H1 (cell line): ENCODE data around the gene TBC1D4. TPM values are rescaled to one million over a fixed set of nuclear protein-coding genes. Genes with fewer than 3 reads are reported as not detected.

Experiments
- CTCF ChIA-PET: fragments of 300-600 bp; sonication (Branson Sonifier 250); formaldehyde crosslinking; loops from one replicate; lab custom pipeline; 2021; ENCODE audit not compliant: partially characterized antibody; lab: Charles Lee
- POLR2A ChIA-PET: fragments of 300-600 bp; sonication (Branson Sonifier 250); formaldehyde crosslinking; loops from one replicate; lab custom pipeline; 2021; ENCODE audit warnings: inconsistent platforms; ENCODE audit not compliant: partially characterized antibody; lab: Charles Lee
- DNase-seq, 2 experiments: peaks; one replicate each; pipeline versions ENCODE4 v3.0.0 to v3.0.0-alpha.2; 2010 to 2022; ENCODE audit warnings: low spot score in 2 of 2, low read depth in 1 of 2, mixed read lengths in 1 of 2
- FAIRE-seq: peaks from 2 replicates; lab custom pipeline; 2011; peaks lifted over from hg19 to GRCh38; lab: Jason Lieb, UNC
- H2AFZ ChIP-seq: 2 replicates; pipeline ENCODE4 v1.8.1; 2012; ENCODE audit warnings: low read length, inconsistent platforms
- H2AK5ac ChIP-seq: 2 replicates; pipeline ENCODE4 v1.6.1; 2013; ENCODE audit warnings: low read depth, low read length
- H2BK120ac ChIP-seq: replicated peaks from 2 replicates; pipeline ENCODE3; 2013; ENCODE audit warnings: low read depth, low read length, inconsistent platforms
- H2BK12ac ChIP-seq: 2 replicates; pipeline ENCODE4 v1.6.1; 2013; ENCODE audit warnings: low read depth, low read length
- H2BK15ac ChIP-seq: 2 replicates; pipeline ENCODE4 v1.6.1; 2013; ENCODE audit warnings: low read length
- H2BK20ac ChIP-seq: 2 replicates; pipeline ENCODE4 v1.6.1; 2013; ENCODE audit warnings: low read length
- H2BK5ac ChIP-seq: 2 replicates; pipeline ENCODE4 v1.6.1; 2013; ENCODE audit warnings: low read depth, low read length
- H3K14ac ChIP-seq: 2 replicates; pipeline ENCODE4 v1.6.1; 2013; ENCODE audit warnings: inconsistent platforms; ENCODE audit not compliant: insufficient read length
- H3K18ac ChIP-seq: 2 replicates; pipeline ENCODE4 v1.6.1; 2013; ENCODE audit warnings: low read length; ENCODE audit errors: extremely low read depth
- H3K23ac ChIP-seq: 2 replicates; pipeline ENCODE4 v1.6.1; 2013; ENCODE audit warnings: inconsistent platforms; ENCODE audit not compliant: insufficient read length
- H3K23me2 ChIP-seq: 2 replicates; pipeline ENCODE4 v1.6.1; 2013; ENCODE audit warnings: low read depth, low read length
- H3K27ac ChIP-seq: 2 replicates; pipeline ENCODE4 v1.6.1; 2011; ENCODE audit warnings: low read depth, low read length, inconsistent platforms
- H3K27me3 ChIP-seq, 4 experiments: replicated peaks in 1 of 4; 1 replicate in 1 of 4; 2 replicates in 3 of 4; pipeline versions ENCODE4 v1.6.1 to v1.8.1; 2011 to 2013; ENCODE audit warnings: low read length in 3 of 4, mild to moderate bottlenecking in 3 of 4, inconsistent platforms in 2 of 4, mixed read lengths in 2 of 4, moderate library complexity in 1 of 4; ENCODE audit not compliant: control insufficient read depth in 3 of 4, insufficient read depth in 3 of 4; ENCODE audit errors: extremely low read depth in 1 of 4
- H3K36me3 ChIP-seq, 4 experiments: 2 replicates each; pipeline versions ENCODE4 v1.6.1 to v1.8.1; 2011 to 2013; ENCODE audit warnings: mild to moderate bottlenecking in 4 of 4, low read length in 3 of 4, moderate library complexity in 2 of 4, control low read depth in 1 of 4, inconsistent platforms in 1 of 4; ENCODE audit not compliant: insufficient read depth in 4 of 4, control insufficient read depth in 2 of 4
- H3K4ac ChIP-seq: replicated peaks from 2 replicates; pipeline ENCODE3; 2013; ENCODE audit warnings: low read length, low read depth, mixed read lengths, inconsistent platforms; ENCODE audit not compliant: insufficient read length
- H3K4me1 ChIP-seq, 4 experiments: replicated peaks in 1 of 4; 1 replicate in 1 of 4; 2 replicates in 3 of 4; pipeline versions ENCODE4 v1.6.1 to v1.8.1; 2011 to 2013; ENCODE audit warnings: low read length in 3 of 4, inconsistent platforms in 2 of 4, mixed read lengths in 1 of 4; ENCODE audit not compliant: insufficient read depth in 4 of 4, control insufficient read depth in 3 of 4
- H3K4me2 ChIP-seq, 2 experiments: 2 replicates each; pipeline versions ENCODE4 v1.6.1 to v1.8.1; 2011 to 2013; ENCODE audit warnings: low read depth in 2 of 2, low read length in 2 of 2, control low read depth in 1 of 2, inconsistent platforms in 1 of 2, mild to moderate bottlenecking in 1 of 2; ENCODE audit not compliant: insufficient read depth in 1 of 2
- H3K4me3 ChIP-seq, 4 experiments: fragments of 200-600, 300-600 bp in 1 of 4; sonication (generic), shearing (Covaris generic), sonication (Bioruptor Twin) in 1 of 4; 2 replicates each; pipeline versions ENCODE4 v1.5.1 to v1.8.1; 2011 to 2016; ENCODE audit warnings: low read length in 4 of 4, low read depth in 3 of 4, control low read depth in 2 of 4, inconsistent platforms in 2 of 4, mild to moderate bottlenecking in 2 of 4, mixed read lengths in 1 of 4, moderate library complexity in 1 of 4; ENCODE audit not compliant: insufficient read depth in 2 of 4; ENCODE audit errors: extremely low read depth in 1 of 4
- H3K56ac ChIP-seq: replicated peaks from 2 replicates; pipeline ENCODE3; 2013; ENCODE audit warnings: low read depth, mild to moderate bottlenecking, mixed read lengths, low read length, inconsistent platforms; ENCODE audit not compliant: insufficient read length
- H3K79me1 ChIP-seq: 2 replicates; pipeline ENCODE4 v1.6.1; 2013; ENCODE audit warnings: low read depth, low read length, control low read depth
- H3K79me2 ChIP-seq, 2 experiments: 2 replicates each; pipeline versions ENCODE4 v1.6.1 to v1.8.1; 2012 to 2013; ENCODE audit warnings: low read length in 2 of 2, mild to moderate bottlenecking in 2 of 2, inconsistent platforms in 1 of 2; ENCODE audit not compliant: insufficient read depth in 2 of 2, control insufficient read depth in 1 of 2
- H3K9ac ChIP-seq, 4 experiments: replicated peaks in 1 of 4; 1 replicate in 1 of 4; 2 replicates in 3 of 4; pipeline versions ENCODE4 v1.6.1 to v1.8.1; 2011 to 2013; ENCODE audit warnings: low read depth in 3 of 4, low read length in 3 of 4, control low read depth in 2 of 4, mild to moderate bottlenecking in 2 of 4, moderate library complexity in 2 of 4, inconsistent platforms in 1 of 4; ENCODE audit errors: extremely low read depth in 1 of 4
- H3K9me3 ChIP-seq, 2 experiments: 2 replicates each; pipeline versions ENCODE4 v1.6.1 to v1.8.1; 2012 to 2013; ENCODE audit warnings: mild to moderate bottlenecking in 2 of 2, moderate library complexity in 2 of 2, control low read depth in 1 of 2, inconsistent platforms in 1 of 2, low read depth in 1 of 2, low read length in 1 of 2, mixed read lengths in 1 of 2; ENCODE audit not compliant: insufficient read depth in 2 of 2
- H4K20me1 ChIP-seq, 2 experiments: replicated peaks in 1 of 2; 2 replicates each; pipeline versions ENCODE3 to v1.8.1; 2011 to 2013; ENCODE audit warnings: inconsistent platforms in 2 of 2, low read length in 2 of 2, mild to moderate bottlenecking in 1 of 2; ENCODE audit not compliant: insufficient read depth in 2 of 2, control insufficient read depth in 1 of 2
- H4K5ac ChIP-seq: 2 replicates; pipeline ENCODE4 v1.6.1; 2013; ENCODE audit warnings: low read length, low read depth, mixed read lengths, inconsistent platforms; ENCODE audit not compliant: insufficient read length
- H4K8ac ChIP-seq: 2 replicates; pipeline ENCODE4 v1.8.0; 2013; ENCODE audit warnings: mild to moderate bottlenecking, moderate library complexity, low read length, inconsistent platforms; ENCODE audit not compliant: insufficient read depth; ENCODE audit errors: extremely low read depth
- H4K91ac ChIP-seq: replicated peaks from 2 replicates; pipeline ENCODE3; 2013; ENCODE audit warnings: low read length, mixed read lengths, inconsistent platforms; ENCODE audit not compliant: insufficient read length
- CBX5 ChIP-seq: fragments of 300-800, 300-1000 bp; sonication (generic); IDR thresholded peaks from 2 replicates; pipeline ENCODE4 v1.7.1; 2016; ENCODE audit warnings: antibody characterized with exemption, low read length, low read depth
- CBX8 ChIP-seq: fragments of 300-800, 300-1000 bp; sonication (generic); IDR thresholded peaks from 2 replicates; pipeline ENCODE4 v1.7.1; 2016; ENCODE audit warnings: low read depth, low read length, borderline replicate concordance
- EGR1 ChIP-seq: IDR thresholded peaks from 2 replicates; pipeline ENCODE4 v1.6.1; 2011; ENCODE audit warnings: low read depth, low read length, borderline replicate concordance
- EZH2 ChIP-seq: fragments of 200-600 bp; sonication (generic); IDR thresholded peaks from 2 replicates; pipeline ENCODE4 v1.7.1; 2012; ENCODE audit warnings: low read depth, mild to moderate bottlenecking, moderate library complexity, low read length, inconsistent platforms; ENCODE audit not compliant: severe bottlenecking
- GABPA ChIP-seq: IDR thresholded peaks from 2 replicates; pipeline ENCODE4 v1.6.1; 2011; ENCODE audit warnings: mild to moderate bottlenecking, low read length, moderate library complexity, borderline replicate concordance; ENCODE audit not compliant: insufficient read depth
- JUN ChIP-seq: IDR thresholded peaks from 2 replicates; pipeline ENCODE4 v1.6.1; 2011; ENCODE audit warnings: low read depth, mild to moderate bottlenecking, improper control_type of control experiment, low read length
- KDM4A ChIP-seq: IDR thresholded peaks from one replicate; pipeline ENCODE4 v1.7.1; 2012; ENCODE audit warnings: low read depth, mild to moderate bottlenecking, moderate library complexity, low read length, inconsistent platforms; ENCODE audit not compliant: severe bottlenecking
- NANOG ChIP-seq: IDR thresholded peaks from 2 replicates; pipeline ENCODE4 v1.6.1; 2011; ENCODE audit warnings: low read length, low read depth, mild to moderate bottlenecking, inconsistent platforms; ENCODE audit not compliant: insufficient read depth, poor library complexity, severe bottlenecking
- PHF8 ChIP-seq: fragments of 200-600 bp; sonication (generic); conservative IDR thresholded peaks from 2 replicates; pipeline ENCODE4 v1.7.1; 2012; ENCODE audit warnings: low read depth, mild to moderate bottlenecking, inconsistent platforms, low read length, moderate library complexity
- RFX5 ChIP-seq: IDR thresholded peaks from 2 replicates; pipeline ENCODE4 v1.6.1; 2011; ENCODE audit warnings: low read depth, low read length, improper control_type of control experiment, borderline replicate concordance
- SIN3A ChIP-seq, 2 experiments: IDR thresholded peaks in 1 of 2; conservative IDR thresholded peaks in 1 of 2; 2 replicates each; pipeline ENCODE4 v1.6.1; 2011 to 2012; ENCODE audit warnings: low read length in 2 of 2, improper control_type of control experiment in 1 of 2, low read depth in 1 of 2, mild to moderate bottlenecking in 1 of 2
- SUZ12 ChIP-seq: fragments of 200-600 bp; sonication (generic); IDR thresholded peaks from 2 replicates; pipeline ENCODE4 v1.6.1; 2012; ENCODE audit warnings: mild to moderate bottlenecking, inconsistent platforms, low read length, moderate library complexity, mixed read lengths
- YY1 ChIP-seq: IDR thresholded peaks from 2 replicates; pipeline ENCODE4 v1.6.1; 2011; ENCODE audit warnings: low read depth, mild to moderate bottlenecking, low read length
- WGBS, 2 experiments: shearing (Covaris generic) in 1 of 2; methylation state at CpG; one replicate each; pipeline versions ENCODE4 v1.1.6 to v1.1.7; 2013 to 2015; ENCODE audit warnings: low lambda C conversion rate in 2 of 2, mixed read lengths in 2 of 2, inconsistent platforms in 1 of 2, low coverage in 1 of 2, missing lambda C conversion rate in 1 of 2; ENCODE audit not compliant: insufficient replicate concordance in 2 of 2, insufficient coverage in 1 of 2, insufficient read length in 1 of 2; ENCODE audit errors: extremely low coverage in 1 of 2, missing lambda C conversion rate in 1 of 2; 5-methylcytosine and 5-hydroxymethylcytosine counted together
- polyA plus RNA-seq, 7 experiments: library from polyadenylated mRNA; depleted of rRNA in 3 of 7; stranded (reverse) in 5 of 7; unstranded in 2 of 7; fragments of >200 nt in 5 of 7; fragments of 200-250 nt in 2 of 7; gene quantifications; 1 replicate in 5 of 7; 2 replicates in 1 of 7; 4 replicates in 1 of 7; pipeline versions ENCODE4 v1.2.1 to v1.2.3, GENCODE V29; 2011 to 2013; ENCODE audit warnings: missing spikeins in 2 of 7, mixed read lengths in 2 of 7
- total RNA-seq: library from RNA; stranded (reverse); fragmentation: NEBNext Ultra II Directional; extraction: Animal tissue kit (Norgen Biotek cat#: 25700); gene quantifications from 2 replicates; pipeline ENCODE4 v1.2.1, GENCODE V29; 2021

Gene TBC1D4
- total and polyA plus RNA-seq, 2 of the 8 experiments (the other 6 are each of a cell fraction or from before 2014, with no cell fraction given), result 16.7 to 39.0 TPM

DNA sequence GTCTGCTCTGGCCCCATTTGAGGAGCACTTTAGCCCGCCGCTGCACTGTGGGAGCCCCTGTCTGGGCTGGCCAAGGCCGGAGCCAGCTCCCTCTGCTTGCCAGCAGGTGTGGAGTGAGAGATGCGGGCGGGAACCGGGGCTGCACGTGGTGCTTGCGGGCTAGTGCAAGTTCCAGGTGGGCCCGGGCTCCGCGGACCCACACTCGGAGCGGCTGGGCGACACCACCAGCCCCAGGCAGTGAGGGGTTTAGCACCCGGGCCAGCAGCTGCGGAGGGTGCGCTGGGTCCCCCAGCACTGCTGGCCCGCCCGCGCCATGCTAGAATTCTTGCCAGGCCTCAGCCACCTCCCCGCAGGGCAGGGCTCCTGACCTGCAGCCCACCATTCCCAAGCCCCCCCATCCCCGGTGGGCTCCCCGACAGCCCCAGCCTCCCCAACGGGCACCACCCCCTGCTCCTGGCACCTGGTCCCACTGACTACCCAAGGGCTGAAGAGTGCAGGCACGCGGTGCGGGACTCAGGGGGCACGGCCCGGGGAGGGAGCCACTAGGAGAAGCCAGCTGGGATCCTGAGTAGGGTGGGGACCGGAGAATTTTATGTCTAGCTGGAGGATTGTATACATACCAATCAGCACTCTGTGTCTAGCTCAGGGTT is 36.6 kb upstream of the TBC1D4 start:
- 97% methylated on average over 22 of the region's 30 CpGs; no CpG with 5 or more reads in 1 of the 2 experiments for WGBS, 2 experiments
- no peaks in the 10 kb centered on the region for H4K20me1 ChIP-seq
- H3K4me2 ChIP-seq, result no peak overlapping the region
- H3K4ac ChIP-seq, result no peak overlapping the region
- no peaks in the 10 kb centered on the region for H3K79me2 ChIP-seq
- CTCF ChIA-PET, result interaction anchor here (0.6 to 1.6 kb wide), 3 partner anchors 35 to 158 kb away, joined by 3 to 5 read pairs (median 4); partner anchors contain the start of gene TBC1D4
- H4K5ac ChIP-seq, result no peak overlapping the region
- H3K27ac ChIP-seq, result no peak overlapping the region
- no peak overlapping the region for H2AFZ ChIP-seq
- no peaks in the 10 kb centered on the region for H3K23me2 ChIP-seq
- no peak for DNase-seq
- no peak overlapping the region for H4K8ac ChIP-seq
- H3K4me1 ChIP-seq, result no peaks in the 10 kb centered on the region
- no peaks in the 10 kb centered on the region for H3K79me1 ChIP-seq
- no peak for FAIRE-seq
- no peak overlapping the region for H3K9ac ChIP-seq
- no peak overlapping the region for H2AK5ac ChIP-seq
- H2BK5ac ChIP-seq, result no peak overlapping the region
- H3K4me3 ChIP-seq, result no peak overlapping the region
- H2BK120ac ChIP-seq, result no peak overlapping the region
- POLR2A ChIA-PET, result no interaction called here
- no peak overlapping the region for H3K23ac ChIP-seq
- no peak overlapping the region for H2BK12ac ChIP-seq
- H3K56ac ChIP-seq, result no peak overlapping the region
- no peak overlapping the region for H4K91ac ChIP-seq
- no peak overlapping the region for H3K14ac ChIP-seq
- H3K27me3 ChIP-seq, result no peaks in the 10 kb centered on the region
- H3K36me3 ChIP-seq, result no peaks in the 10 kb centered on the region
- no peak overlapping the region for H3K18ac ChIP-seq
- no peak overlapping the region for H2BK15ac ChIP-seq
- no peak overlapping the region for H2BK20ac ChIP-seq
- peaks cover 9 to 18% of the 10 kb centered on the region in 2 experiments for H3K9me3 ChIP-seq
- TF ChIP-seq CBX5 (no peak), CBX8 (no peak), SUZ12 (no peak), NANOG (no peak), SIN3A (conservative IDR thresholded peaks at IDR 0.05 in 1 of 2, IDR thresholded peaks at IDR 0.05 in 1 of 2; ENCODE audit: low read depth in 1 of 2, low read length in 2 of 2) (no peak), JUN (no peak), GABPA (no peak), RFX5 (no peak), EZH2 (no peak), PHF8 (no peak), KDM4A (no peak), YY1 (no peak), EGR1 (no peak)
